ENCODE results near the gene EML4.

The EML4 gene

DNA sequence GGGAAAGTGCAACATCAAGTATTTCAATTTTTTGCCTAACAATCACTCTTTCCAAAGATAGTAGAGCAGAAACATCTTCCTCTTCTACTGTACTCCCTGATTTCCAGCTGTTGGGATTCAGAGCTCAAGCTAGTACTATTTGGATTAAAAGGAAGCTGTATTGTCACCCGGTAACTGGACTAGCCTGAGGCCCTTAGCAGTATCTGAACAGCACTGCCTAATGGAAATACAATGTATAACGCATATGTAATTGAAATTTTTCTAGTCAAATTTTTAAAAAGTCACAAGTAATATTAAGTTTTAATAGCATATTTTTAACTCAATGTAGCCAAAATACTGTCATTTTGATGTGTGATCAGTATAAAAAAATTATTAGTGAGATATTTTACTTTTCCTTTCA, 105.7 kb downstream of the EML4 start:
- TF ChIP-seq GATA1 (IDR thresholded peaks at IDR 0.05; ENCODE audit: low read depth, low read length) (no peak), POLR2A (IDR thresholded peaks at IDR 0.05; ENCODE audit: low read length) (no peak)
- no peak for DNase-seq

DNA sequence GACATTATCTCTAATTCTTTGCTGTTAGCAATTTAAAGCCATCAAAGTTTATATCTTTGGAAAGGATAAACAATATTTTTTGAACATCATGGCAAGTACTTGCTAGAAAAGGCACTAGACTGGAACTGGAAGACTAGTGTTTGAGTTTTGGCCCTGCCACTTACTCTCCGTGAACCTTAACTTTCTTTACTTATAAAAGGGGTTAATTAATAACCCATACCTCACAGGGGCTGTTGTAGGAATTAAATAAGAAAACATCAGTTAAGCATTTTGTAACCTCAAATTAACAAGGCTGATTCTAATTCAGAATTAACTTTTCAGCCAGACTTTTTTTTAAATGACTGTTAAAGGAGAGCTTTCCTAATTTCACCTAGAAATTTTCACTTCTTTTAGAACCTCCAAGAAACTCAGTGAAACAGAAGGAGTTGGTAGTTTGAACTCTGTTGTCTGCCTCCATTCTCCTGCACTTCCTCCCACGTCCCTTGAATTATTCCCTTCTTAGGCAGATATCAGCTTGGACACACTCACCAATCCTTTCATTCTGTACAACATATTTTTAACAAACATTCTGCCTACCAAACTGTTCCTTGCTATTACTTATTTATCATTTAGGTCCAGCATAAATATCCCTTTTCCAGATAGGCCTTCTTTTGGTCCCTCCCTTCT, 112.4 kb downstream of the EML4 start:
- no peak for TF ChIP-seq POLR2A (IDR thresholded peaks at IDR 0.05; ENCODE audit: low read length)
- TF ChIP-seq GATA1 (IDR thresholded peaks at IDR 0.05; ENCODE audit: low read depth, low read length): no peak
- DNase-seq: no peak

DNA sequence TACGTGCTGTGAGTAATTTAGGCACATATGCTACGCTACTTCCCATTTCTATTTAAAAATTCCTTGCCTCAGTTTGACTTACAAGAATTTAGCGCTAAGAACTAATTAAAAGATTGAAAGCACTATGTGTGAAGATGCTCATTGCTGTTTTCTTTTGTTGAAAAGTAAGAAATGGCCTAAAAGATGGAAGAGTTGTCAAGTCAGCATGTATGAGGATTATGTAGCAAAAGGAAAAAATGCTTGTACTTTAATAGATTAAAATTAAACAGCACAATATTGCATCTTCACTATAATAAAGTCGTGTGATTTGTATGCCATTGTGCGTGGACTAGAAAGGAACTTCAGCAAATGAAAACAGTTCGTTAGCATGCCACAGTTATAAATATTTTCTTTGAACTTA, 114.9 kb downstream of the EML4 start:
- TF ChIP-seq GATA1 (IDR thresholded peaks at IDR 0.05; ENCODE audit: low read depth, low read length): no peak
- no peak for TF ChIP-seq POLR2A (IDR thresholded peaks at IDR 0.05; ENCODE audit: low read length)

DNA sequence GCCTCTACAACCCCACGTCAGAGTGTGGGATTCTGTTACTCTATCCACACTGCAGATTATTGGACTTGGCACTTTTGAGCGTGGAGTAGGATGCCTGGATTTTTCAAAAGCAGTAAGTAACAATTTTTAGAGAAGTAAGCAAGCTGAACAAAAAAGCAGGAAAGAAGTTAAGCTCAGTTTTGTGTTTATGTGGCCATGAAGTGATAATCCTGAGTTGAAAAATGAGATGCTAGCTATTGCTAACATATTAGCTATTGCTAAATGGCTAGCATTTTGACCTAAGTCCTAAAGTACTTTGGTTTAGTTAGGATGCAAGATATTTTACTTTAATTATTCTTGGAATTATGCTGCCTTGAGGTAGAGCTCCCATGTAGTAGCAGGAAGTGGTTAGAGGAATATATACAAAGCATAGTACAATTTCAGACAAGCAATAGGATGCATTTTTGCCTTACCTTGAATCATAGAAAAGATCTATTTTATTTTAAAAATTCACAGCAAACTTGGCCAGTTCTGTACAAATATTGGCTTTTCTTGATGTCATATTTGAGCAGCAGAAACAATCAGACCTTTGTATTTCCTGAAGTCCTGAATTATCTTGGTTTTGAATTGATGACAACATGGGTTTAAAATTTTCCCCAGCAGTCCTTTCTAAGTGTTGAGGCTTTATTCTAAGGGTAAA, 117.3 kb downstream of the EML4 start:
- DNase-seq: no peak
- TF ChIP-seq GATA1 (IDR thresholded peaks at IDR 0.05; ENCODE audit: low read depth, low read length): no peak
- no peak for TF ChIP-seq POLR2A (IDR thresholded peaks at IDR 0.05; ENCODE audit: low read length)

More for the DNA sequence above, 114.9 kb downstream of the EML4 start:
- no peak for DNase-seq

DNA sequence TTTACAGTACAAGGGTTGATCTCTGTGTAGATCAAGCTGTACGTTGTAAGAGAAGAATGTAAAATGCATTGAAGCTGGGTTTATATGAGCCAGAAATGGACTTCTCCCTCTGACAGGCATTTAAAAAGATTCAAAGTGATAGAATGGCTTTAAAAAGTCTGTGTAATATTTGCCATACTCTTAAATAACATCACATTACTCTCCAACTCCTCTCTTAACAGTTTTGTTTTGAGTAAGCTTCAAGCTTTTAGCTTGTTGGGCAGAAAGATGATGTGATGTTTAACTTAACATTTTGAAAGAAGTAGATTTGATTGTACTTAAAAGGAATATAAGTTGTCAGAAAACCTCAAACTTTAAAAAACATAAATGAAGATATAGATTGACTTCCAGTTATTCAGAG, 119.7 kb downstream of the EML4 start:
- no peak for TF ChIP-seq GATA1 (IDR thresholded peaks at IDR 0.05; ENCODE audit: low read depth, low read length)
- no peak for TF ChIP-seq POLR2A (IDR thresholded peaks at IDR 0.05; ENCODE audit: low read length)
- no peak for DNase-seq

DNA sequence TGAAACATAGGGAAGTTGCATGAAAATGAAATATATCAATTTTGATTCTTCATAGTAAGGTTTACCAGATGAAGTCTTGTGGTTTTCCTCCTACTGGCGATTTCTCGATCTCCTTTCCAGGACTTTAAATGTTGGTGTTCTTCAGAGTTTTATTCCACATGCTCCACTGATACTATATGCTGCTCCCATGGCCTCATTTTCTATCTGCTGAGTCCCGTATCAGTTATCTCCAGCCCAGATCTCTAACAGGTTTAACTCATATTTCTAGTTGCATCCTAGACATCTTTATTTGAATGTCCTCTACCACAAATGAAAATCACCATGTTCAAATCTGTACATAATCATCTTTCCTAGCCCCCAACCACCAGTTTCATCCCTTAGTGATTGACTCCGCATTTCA, 120.1 kb downstream of the EML4 start:
- no peak for DNase-seq
- no peak for TF ChIP-seq GATA1 (IDR thresholded peaks at IDR 0.05; ENCODE audit: low read depth, low read length)
- TF ChIP-seq POLR2A (IDR thresholded peaks at IDR 0.05; ENCODE audit: low read length): no peak

DNA sequence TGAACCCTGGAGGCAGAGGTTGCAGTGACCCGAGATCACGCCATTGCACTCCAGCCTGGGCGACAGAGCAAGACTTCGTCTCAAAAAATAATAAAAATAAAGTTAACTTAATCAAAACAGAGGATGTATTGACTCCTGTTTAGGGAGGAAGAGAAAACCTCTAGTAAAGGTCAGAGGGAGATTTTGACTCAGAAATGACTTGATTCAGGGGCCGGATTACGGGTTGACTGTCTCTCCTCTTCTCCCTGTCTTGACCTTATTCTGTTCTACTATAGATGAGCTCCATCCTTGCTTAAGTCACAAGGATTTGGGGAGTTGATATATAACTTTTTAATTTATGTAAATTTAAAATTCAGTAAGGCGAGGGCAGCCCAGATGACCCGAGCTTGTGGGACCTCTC, 120.9 kb downstream of the EML4 start:
- no peak for TF ChIP-seq GATA1 (IDR thresholded peaks at IDR 0.05; ENCODE audit: low read depth, low read length)
- no peak for TF ChIP-seq POLR2A (IDR thresholded peaks at IDR 0.05; ENCODE audit: low read length)
- DNase-seq: no peak

DNA sequence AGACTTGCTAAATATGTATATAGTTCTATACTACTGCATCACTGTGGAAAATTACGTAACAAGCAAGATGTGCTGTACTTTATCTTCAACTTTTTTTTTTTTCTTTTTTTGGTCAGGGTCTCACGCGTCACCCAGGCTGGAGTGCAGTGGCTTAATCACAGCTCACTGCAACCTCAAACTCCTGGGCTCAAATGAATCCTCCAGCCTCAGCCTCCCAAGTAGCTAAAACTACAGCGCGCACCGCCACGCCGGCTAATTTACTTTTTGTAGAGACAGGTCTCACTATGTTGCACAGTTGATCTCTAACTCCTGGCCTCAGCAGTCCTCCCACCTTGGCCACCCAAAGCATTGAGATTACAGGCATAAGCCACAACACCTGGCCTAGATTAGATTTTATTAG, 123.9 kb downstream of the EML4 start:
- no peak for TF ChIP-seq GATA1 (IDR thresholded peaks at IDR 0.05; ENCODE audit: low read depth, low read length)
- TF ChIP-seq POLR2A (IDR thresholded peaks at IDR 0.05; ENCODE audit: low read length): no peak
- no peak for DNase-seq

DNA sequence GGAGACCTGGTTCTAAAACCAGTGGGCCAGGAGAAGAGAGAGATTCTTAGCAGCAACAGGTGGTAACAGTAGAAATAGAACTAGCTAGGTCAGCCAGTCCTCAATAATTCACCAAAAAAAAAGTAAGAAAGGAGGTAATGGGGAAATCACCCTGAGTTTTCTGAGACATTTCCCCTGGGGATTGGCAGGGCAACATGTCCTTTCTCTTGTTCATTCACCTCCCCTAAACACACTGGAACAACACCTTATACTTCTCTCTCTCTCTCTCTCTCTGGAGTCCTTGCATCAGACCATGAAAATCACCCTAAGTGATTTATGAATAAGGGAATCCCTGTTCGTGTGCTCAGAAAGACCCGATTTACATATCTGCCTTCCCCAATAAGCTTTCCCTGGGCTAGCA, 127.1 kb downstream of the EML4 start:
- no peak for DNase-seq
- TF ChIP-seq POLR2A (IDR thresholded peaks at IDR 0.05; ENCODE audit: low read length): no peak
- no peak for TF ChIP-seq GATA1 (IDR thresholded peaks at IDR 0.05; ENCODE audit: low read depth, low read length)

DNA sequence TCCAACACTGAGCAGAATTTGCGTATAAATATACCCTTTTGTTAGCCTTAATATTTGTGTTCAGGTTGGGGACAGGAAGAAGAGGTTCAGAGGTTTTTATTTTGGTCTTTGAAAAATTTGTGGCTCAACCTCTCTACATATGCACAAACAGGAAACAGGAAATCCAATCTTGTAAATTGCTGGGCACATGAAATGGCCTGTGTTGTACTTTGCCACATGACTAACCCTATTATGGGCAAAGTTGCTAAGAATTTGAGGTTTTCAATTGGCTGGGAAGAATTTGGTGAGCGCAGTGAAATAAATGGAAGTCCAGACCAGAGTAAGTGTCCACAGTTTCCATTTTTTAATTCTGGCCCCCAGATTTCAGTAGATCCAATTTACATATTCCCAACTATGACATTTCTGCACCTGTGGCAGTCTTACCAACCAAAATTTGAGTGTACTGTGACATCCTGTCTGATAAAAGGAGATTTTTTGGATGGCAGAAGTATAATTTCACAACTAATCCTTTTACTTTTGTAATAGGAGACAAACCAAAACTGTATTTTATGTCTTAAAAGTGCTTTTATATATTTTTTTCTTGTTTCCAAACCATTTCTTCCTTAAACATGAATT, 128.3 kb downstream of the EML4 start:
- no peak for TF ChIP-seq GATA1 (IDR thresholded peaks at IDR 0.05; ENCODE audit: low read depth, low read length)
- TF ChIP-seq POLR2A (IDR thresholded peaks at IDR 0.05; ENCODE audit: low read length): no peak
- no peak for DNase-seq

DNA sequence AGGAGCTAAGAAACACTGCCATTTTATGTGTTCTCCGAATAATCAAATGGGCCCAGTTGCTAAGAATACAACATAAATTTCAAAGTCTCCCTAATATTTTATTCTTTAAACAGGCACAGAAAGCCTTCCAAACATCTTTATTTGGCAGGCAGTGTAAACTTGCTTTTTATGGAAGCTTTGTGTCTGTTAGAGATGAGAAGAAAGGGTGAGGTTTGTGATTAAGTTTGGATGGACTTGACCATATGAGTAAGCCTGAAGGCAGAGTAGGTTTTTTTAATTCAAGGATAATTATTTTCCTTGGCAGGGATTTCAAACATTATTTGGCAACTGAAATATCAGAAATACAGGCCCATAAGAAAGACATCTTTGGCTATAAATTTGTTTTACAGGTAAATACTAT, 129.0 kb downstream of the EML4 start:
- TF ChIP-seq GATA1 (IDR thresholded peaks at IDR 0.05; ENCODE audit: low read depth, low read length) (no peak), POLR2A (IDR thresholded peaks at IDR 0.05; ENCODE audit: low read length) (no peak)

DNA sequence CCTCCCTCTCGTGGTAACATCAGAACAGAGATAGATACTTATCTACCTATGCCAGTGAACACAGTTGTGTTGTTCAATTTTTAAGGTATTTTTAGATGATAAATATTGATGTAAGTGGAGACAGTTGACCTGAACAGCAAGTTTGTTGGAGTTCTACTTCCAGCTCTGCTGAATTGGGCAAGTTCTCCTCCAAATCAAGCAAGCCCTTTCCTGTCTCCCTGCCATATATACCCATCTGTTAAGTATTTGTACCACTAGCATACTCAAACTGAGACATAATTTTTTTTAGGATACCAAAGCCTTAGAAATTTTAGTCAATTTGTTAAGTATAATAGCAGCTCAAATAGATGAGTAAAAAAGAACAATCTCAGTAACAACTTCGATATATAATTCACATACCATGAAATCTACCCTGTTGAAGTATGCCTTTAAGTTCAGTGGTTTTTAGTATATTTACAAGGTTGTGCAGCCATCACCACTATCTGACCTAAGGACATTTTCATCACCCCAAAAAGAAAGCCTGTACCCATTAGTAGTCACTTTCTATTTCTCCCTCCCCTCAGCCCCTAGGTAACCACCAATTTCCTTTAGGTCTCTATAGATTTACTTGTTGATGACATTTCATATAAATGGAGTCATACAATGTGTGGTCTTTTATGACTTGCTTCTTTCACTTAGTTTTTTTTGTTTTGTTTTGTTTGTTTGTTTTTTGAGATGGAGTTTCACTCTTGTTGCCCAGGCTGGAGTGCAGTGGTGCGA, 130.0 kb downstream of the EML4 start:
- DNase-seq: no peak
- TF ChIP-seq POLR2A (IDR thresholded peaks at IDR 0.05; ENCODE audit: low read length): no peak
- no peak for TF ChIP-seq GATA1 (IDR thresholded peaks at IDR 0.05; ENCODE audit: low read depth, low read length)

More for the DNA sequence above, 129.0 kb downstream of the EML4 start:
- DNase-seq: no peak

DNA sequence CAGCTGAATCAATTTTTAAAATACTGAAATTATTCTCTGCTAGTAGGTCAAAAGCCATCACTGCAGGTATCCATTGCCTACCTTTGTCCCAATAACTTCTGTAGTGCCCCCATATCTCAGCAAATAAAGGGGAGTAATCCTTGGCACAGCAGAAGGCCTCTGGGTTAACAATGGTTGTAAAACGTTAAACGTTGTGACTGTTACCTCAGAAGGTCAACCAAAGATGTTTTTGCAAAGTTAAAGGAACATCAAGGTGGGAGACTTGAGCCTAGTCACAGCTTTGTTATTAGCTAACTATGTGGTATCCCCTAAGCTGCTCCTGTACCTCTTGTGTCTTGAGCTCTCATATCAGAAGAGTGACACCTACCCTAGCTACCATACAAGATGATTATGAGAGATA, 131.4 kb downstream of the EML4 start:
- no peak for DNase-seq
- TF ChIP-seq GATA1 (IDR thresholded peaks at IDR 0.05; ENCODE audit: low read depth, low read length): no peak
- TF ChIP-seq POLR2A (IDR thresholded peaks at IDR 0.05; ENCODE audit: low read length): no peak

DNA sequence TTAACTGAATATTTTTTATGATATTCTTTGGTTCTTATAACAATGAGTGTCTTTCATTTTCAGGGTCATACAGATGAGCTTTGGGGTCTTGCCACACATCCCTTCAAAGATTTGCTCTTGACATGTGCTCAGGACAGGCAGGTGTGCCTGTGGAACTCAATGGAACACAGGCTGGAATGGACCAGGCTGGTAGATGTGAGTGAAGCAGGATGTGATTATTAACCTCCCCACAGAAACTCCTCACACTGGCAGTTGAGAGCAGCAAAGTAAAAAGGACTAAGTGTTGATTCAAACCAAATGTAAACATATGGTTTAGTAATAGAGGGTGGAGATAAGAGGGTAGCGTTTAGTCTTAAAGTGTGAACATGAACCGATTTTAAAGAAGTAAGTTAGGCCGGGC, 134.1 kb downstream of the EML4 start:
- TF ChIP-seq GATA1 (IDR thresholded peaks at IDR 0.05; ENCODE audit: low read depth, low read length) (no peak), POLR2A (IDR thresholded peaks at IDR 0.05; ENCODE audit: low read length) (no peak)
- DNase-seq: no peak
